GM19025 (cell line): Measurements from ENCODE around the gene SLC6A3.
"Not testable (repeated sequence)": the region's sequence is repeated elsewhere in the genome, so short reads cannot be mapped to it uniquely, and the experiment has no call there.

ENCODE experiments used
- ATAC-seq: cut with Tn5 transposase; IDR thresholded peaks from one replicate; pipeline ENCODE4 v1.9.1; 2021; ENCODE audit warnings: mild to moderate bottlenecking, low read depth, moderate library complexity; ENCODE audit not compliant: unreplicated experiment

The SLC6A3 gene

DNA sequence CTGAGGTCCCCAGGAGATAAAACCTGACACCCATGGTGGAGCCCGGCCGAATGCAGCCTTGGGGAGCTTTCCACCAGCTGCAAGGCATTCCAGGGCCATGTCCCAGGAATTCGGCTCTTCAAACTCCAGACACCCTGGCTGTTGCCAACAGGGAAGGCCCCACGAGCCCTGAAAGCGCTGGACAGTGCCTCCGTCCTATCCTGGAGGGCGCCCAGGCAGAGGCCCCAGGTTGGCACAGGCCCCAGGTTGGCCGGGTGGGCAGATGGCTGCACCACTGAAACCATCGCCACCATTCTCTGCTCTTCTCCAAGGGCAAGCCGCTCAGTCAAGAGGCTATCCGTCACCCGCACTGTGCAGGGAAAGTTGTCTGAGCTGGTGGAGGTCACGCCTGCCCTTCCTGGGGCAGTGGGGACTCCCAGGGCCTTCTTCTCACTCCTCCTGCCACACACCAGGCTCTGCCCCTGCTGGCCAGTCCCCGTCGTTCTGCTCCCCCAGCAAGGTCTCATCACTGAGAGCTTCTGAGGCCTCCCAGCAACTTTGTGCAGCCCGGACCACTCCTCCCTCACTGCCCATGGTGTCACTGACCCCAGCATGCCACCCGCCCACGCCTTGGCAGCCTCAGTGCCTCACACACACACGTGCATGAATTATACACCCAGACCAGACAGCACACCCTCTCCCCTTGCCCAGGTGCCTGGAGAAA lies 21.2 kb downstream of the SLC6A3 start:
- no peak for ATAC-seq

DNA sequence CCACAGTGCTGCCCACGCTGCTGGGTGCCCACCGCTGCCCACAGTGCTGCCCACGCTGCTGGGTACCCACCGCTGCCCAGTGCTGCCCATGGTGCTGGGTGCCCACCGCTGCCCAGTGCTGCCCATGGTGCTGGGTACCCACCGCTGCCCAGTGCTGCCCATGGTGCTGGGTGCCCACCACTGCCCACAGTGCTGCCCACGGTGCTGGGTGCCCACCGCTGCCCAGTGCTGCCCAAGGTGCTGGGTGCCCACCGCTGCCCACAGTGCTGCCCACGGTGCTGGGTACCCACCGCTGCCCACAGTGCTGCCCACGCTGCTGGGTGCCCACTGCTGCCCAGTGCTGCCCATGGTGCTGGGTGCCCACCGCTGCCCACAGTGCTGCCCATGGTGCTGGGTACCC lies 22.7 kb downstream of the SLC6A3 start:
- ATAC-seq: not testable (repeated sequence)

DNA sequence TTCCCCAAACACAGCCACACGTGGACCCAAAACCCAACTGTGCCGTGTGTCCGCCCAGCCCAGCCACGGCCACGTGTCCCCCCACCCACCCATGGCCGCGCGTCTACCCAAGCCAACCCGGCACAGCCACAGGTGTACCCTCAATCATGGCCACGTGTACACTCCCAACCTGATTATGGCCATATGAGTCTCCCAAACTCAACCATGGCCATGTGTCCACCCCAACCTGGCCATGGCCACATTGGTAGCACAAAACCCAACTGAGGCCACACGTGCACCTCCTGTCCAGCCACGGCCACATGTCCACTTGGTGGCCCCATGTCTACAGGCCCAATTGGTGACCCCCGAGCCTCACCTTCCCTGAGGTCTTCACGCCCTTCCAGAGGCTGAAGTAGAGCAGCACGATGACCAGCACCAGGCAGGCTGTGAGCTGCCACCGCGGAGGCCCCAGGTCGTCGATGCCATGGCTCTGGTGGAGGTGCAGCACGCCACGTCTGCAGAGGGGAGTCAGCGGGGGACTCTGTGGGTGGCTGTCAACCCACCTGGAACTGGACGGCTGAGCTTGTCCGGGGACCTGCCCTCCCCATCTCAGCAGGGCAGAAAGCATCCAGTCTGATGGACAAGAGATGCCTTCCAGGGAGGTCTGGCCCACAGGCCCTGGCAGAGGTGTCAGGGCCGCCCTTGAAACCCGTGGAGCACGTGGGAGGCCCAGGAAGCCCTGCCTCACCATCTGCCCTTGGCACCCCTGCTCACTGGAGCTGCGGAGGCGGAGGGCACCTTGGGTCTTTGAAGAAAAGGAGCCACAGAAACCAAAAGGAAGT lies 23.5 kb downstream of the SLC6A3 start:
- no peak for ATAC-seq

DNA sequence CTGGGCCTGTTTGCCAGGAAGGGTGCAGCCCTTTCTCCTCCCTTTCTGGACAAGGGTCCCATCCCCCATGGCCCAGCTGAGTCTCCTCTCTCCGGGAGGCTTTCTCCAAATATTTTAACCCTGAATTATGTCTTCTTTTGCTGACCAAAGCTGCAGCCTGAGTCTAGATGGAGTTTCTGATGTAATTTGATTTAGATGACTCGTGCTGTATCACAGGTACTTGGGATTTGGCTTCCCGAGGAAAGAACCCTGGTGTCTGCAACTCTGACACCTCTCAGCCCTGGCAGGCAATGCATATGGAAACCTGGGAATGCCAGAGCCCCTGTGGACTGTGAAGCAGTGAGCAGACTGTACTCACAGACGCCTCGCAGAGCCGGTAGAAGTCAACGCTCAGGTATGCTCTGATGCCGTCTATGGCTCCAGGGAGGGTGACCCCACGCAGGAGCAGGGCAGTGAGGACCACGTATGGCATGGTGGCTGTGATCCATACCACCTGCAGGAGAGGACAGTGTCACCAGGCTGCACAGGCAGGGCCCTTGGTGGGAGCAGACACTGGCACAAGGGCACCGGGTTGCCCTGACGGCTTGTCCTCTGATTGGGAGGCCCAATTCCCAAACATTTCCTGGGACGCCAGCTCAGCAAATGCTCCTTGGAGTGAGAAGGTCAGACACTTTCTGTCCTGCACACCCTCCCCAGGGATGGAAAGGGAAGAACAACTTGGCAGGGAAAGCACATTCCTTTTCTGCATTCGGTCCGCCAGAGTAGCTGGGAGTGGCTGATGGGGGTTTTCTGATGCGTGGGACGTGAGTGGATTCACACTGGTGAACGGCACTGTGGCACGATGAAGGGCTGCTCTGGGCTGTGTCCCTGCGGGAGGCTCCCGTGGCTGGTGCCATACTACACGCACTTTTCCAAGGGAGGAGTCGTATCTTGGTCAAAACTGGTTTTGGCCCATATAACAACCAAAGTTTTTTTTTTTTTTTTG lies 24.7 kb downstream of the SLC6A3 start:
- ATAC-seq: no peak

DNA sequence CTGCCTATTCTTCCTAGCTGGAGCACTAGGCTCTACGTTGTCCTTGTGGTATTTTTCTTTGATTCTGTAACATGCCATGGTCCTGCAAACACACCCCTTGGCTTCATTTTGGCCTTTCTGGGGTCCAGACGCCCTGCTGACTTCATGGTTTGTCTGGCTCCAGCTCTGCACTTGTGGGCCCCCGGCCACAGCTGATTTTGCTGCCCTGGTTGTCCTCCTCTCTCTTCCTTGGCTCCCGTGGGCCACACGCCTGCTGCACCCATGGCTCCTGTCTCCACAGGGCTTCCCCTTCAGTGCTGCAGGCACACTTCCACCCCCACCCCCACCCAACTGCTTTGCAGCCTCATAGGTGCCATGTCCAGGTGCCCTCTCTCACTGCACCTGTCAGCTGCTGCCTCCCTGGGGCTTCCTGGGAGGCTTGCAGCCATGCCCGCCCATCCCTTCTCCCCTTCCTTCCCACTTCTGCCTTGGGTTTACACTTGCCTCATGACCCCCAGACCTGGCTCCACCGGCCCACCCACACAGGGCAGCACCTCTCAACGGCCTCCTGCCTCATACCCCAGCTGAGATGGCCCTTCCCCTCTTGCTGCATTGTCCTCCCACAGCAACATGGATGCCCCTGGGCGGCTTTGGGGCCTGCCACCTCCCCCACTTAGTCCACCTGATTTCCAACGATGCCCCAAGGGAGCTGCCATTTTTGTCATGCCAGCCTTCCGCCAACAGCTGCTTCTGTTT lies 25.6 kb downstream of the SLC6A3 start:
- no peak for ATAC-seq

DNA sequence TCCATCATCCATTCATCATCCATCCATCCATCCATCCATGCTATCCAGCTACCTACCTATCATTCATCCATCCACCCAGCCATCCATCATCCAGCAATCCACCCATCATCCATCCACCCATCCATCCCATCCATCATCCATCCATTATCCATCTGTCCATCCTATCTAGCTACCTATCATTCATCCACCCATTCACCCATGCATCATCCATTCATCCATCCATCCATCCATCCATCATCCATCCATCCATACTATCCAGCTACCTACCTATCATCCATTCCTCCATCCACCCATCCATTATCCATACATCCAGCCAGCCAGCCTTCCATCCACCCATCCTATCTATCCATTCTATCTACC lies 26.3 kb downstream of the SLC6A3 start:
- no peak for ATAC-seq

DNA sequence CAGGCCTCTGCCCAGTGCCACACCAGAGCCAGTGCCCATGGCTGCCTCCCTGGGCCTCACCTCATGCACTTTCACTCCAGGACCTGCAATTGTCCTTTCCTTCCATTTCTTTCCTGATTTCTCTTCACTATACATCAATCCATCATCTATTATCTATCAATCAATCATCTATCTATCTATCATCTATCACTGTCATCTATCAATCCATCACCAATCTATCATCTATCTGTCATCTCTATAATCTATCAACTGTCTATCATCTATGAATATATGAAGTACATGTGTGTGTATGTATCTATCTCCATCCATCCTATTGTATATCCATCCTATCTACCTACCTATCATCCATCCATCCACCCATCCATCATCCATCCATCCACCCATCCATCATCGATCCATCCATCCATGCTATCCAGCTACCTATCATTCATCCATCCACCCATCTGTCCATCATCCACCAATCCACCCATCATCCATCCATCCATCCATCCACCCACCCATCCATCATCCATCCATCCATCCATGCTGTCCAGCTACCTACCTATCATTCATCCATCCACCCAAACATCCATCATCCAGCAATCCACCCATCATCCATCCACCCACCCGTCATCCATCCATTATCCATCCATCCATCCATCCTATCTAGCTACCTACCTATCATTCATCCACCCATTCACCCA lies 26.9 kb downstream of the SLC6A3 start:
- ATAC-seq: no peak

DNA sequence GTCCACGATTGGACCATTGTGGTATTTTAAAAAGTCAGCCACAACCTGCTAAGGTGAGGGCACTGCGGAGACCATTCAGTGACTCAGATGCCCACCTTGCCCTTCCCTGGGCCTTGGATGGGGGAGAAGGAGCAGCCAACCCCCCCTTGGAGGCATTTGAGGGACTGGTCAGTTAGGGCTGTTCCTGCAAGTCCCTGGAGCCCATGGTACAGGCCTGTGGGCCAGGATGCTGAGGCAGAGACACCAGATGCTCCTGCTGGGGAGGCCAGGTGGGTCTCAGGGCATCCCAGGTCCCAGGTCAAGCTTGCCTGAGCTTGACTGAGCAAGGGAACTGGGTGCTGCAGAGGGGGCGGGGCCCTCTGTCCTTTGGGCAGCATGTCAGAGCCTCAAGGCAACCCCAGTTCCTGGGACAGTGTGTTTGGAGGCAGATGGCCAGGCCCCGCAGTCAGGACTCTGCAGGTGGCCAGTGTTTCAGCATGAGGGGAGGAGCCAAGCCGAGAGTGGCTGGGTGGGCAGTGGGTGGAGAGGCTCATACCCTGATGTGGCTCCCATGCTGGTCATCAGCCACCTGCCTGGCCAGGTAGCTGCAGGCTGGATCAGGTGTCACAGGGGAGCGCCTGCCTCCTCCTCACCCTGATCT lies 27.5 kb downstream of the SLC6A3 start:
- no peak for ATAC-seq

DNA sequence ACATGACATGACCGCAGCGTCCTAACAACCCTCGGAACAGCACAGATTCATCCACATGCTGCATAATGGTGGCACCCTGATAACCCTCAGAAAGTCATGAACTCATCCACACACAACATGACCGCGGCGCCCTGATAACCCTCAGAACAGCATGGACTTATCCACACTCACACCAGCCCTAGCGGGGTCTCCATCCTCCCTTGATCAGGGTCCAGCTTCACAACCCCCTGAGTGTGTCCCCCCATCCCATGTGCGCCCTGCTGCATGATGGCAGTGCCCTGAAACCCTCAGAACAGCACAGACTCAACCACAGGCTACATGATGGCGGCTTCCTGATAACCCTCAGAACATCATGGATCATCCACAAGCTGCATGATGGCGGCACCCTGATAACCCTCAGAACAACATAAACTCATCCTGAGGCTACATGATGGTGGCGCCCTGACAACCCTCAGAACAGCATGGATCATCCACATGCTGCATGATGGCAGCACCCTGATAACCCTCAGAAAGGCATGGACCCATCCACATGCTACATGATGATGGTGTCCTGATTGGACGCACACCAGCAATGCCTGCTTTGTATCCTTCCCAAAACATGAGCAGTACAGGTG lies 28.3 kb downstream of the SLC6A3 start:
- no peak for ATAC-seq

DNA sequence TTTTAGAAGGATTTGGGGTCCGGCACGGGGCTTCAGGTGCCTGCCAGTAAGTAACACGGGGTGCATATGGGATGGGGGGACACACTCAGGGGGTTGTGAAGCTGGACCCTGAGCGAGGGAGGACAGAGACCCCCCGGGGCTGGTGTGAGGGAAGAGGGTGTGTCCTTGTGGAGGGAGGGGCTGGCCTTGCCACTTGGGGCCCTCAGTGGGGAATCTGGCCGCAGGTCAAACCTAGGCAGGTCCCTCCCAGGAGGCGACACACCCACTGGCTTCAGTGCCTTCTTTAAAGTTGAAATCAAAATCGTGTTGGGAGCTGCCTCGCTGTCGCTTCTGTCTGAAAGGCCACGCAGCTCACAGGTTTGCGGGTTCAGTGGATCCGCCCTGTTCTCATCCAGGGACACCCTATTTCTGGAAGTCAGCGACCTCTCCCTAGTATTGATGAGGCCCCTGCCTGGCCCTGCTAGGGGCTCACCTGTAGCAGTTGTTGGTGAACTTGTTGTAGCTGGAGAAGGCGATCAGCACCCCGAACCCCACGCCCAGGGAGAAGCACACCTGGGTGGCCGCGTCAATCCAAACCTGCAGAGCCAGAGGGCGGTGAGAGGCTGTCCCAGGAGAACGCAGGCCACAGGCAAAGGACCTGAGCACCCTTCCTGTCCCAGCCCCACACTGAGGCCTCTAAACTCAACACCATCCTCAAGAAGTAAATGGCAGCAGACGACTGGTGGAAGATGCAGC lies 29.4 kb downstream of the SLC6A3 start:
- ATAC-seq: no peak

DNA sequence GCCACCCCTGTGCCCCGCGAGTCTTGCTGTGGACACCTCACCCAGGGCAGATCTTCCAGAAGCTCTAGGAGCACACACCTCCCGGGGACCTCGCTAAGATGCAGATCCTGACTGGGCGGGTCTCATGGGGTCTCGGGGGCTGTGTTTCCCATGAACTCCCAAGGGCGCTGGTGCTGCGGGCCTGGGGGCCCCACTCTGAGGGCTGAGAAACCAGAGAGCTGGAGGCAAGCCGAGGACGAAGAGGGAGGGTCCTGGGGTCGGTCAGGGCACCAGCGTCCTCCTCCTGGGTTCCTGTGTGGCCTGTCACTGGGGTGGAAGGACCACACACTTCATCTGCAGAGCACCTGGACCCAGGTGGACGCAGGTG lies 30.2 kb downstream of the SLC6A3 start:
- ATAC-seq: no peak

DNA sequence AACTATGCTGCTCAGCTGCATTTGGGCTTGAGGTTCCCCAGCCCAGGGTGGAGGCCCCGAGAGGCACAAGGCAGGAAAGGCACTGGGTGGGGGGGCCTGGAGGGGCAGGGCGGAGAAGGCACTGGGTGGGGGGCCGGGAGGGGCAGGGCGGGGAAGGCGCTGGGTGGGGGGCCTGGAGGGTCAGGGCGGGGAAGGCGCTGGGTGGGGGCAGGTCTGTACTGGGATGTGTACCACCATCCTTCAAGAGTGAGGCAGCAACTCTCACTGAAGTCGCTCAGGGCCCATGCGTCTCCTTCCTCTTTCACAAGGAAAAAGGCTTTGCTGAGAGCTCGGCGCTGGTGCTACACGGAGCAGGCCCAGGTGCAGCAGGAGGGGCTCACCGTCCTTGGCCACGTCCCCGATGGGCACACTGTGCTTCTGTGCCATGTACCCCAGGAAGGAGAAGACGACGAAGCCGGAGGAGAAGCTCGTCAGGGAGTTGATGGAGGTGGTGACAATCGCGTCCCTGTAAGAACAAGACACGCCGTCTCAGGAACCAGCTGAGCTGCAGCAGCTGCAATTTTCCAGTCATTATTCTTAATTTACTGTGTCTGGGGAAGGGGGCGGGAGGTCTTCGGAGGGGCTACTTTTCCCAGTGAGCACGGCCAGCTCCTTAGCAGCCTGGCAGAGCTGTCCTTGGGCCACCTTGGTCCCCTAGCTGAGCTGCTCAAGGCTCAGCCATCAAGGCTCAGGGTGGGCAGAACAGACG lies 30.8 kb downstream of the SLC6A3 start:
- no peak for ATAC-seq

DNA sequence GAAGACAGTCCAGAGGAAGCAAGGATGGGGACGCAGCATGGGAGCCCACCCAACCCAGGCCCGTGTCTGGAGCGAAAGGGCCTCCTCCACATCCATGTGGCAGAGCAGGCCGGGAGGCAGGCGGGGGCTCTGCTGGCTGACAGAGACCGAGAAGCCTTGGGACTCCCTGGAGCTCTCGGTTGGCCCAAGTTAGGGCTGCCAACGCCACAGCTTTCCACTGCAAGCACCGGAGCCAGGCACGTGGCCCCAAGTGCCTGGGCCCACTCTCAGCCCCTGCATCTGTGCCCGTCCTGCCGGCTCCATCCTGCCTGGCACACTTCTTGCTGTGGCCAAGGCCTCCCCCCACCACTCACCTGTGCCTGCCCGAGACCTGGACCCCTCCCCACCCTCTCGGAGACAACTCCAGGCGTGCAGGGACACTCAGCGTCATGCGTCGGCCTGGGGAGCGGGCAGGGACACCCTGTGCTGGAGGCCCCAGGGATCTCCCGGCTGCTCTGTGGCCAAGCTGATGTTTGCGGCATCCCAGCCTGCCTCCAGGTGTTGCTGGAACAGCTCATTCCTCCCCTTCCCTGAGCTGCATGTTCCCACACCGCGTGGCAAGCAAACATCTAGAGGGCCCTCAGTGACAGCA lies 31.5 kb downstream of the SLC6A3 start:
- no peak for ATAC-seq

DNA sequence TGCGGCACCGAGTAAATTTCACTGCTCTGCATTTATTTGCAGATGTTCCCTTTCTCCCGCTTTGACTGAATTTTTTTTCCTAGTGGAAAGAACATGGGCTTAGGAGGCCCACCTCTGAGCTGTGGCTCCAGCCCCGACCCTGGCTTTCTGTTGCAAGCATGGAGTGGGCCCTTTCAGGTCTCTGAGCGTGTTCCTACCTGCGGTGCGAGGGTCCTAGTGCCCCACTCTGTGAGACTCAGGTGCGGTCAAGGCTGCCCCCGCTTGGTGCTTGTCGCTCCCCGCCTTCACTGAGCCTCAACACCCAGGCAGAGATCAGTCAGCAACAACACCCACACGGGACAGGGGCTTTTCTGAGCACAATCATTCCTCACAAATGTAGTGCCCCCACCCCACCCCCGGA lies 32.0 kb downstream of the SLC6A3 start:
- no peak for ATAC-seq

DNA sequence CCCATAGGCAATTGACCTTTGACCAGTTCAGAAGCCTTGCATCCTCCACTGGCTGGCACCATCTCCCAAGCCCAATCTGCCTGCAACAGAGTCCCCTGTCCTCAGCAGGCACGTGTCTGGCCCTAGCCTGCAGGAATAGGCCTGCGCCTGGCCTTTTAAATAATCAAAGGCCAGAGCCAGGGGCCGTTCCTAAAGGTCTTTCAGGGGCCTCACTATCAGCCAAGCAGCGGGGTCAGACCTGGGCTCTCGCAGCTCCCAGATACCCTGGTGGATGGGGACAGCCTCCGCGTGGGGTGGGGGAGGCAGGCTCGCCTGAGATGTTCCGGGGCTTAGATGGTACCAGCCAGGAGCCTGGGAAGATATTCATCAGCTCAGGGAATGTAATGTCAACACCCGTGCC lies 32.6 kb downstream of the SLC6A3 start:
- ATAC-seq: no peak

DNA sequence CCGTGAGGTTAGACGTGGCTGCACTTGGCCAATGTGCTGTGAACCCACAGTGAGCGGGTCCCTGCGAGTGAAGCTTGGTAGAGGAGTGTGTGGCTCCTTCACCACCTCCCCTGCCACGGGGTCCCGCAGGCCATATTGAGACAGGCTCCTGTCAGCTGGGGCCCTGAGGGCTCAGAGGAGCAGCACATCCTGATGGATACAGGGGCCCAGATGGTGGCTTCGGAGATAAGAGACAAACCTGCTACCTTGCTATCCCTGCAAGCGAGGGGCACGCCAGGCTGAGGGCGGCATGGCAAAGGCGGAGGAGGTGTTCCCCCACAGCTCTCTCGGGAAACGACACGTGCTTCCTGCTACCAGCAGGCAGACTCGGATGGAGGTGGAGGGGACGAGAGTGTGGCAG lies 33.1 kb downstream of the SLC6A3 start:
- no peak for ATAC-seq

DNA sequence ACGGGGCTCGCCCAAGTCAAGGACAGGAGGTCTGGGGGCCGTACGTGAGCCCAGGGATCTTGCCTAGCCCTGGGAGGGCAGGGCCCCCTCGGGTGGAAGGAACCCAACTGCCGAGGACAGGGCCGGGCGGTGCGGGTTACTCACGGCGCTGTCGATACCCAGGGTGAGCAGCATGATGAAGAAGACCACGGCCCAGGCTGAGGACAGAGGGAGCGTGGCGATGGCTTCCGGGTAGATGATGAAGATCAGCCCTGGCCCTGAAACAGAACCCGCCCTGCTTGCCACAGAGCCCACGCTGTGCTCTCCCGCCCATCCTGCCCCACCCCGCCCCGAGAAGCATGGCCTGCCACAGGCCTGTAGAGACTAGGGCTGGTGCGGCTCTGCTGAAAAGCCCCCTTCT lies 34.1 kb downstream of the SLC6A3 start:
- no peak for ATAC-seq
